Testis (tissue), 2 donors: Measurements from ENCODE around the gene SETD1A.

Experiments
- POLR2A ChIP-seq: fragments of 450-650 bp; IDR thresholded peaks from one replicate; pipeline ENCODE4 v1.6.1; 2017; ENCODE audit warnings: antibody characterized with exemption, mild to moderate bottlenecking, moderate library complexity
- TF ChIP-seq, protein P1 (sequence below), 3 experiments: fragments of 450-650 bp in 2 of 3; fragments of 200-600 bp in 1 of 3; sonication (generic) in 1 of 3; IDR thresholded peaks; one replicate each; pipeline ENCODE4 v1.5.1; 2016 to 2019; ENCODE audit warnings: antibody characterized with exemption in 3 of 3, mild to moderate bottlenecking in 2 of 3, moderate library complexity in 1 of 3

GRCh38 chr16:30961384-30961783 lies 3.8 kb downstream of the SETD1A start:
- TF ChIP-seq, protein P1, sequence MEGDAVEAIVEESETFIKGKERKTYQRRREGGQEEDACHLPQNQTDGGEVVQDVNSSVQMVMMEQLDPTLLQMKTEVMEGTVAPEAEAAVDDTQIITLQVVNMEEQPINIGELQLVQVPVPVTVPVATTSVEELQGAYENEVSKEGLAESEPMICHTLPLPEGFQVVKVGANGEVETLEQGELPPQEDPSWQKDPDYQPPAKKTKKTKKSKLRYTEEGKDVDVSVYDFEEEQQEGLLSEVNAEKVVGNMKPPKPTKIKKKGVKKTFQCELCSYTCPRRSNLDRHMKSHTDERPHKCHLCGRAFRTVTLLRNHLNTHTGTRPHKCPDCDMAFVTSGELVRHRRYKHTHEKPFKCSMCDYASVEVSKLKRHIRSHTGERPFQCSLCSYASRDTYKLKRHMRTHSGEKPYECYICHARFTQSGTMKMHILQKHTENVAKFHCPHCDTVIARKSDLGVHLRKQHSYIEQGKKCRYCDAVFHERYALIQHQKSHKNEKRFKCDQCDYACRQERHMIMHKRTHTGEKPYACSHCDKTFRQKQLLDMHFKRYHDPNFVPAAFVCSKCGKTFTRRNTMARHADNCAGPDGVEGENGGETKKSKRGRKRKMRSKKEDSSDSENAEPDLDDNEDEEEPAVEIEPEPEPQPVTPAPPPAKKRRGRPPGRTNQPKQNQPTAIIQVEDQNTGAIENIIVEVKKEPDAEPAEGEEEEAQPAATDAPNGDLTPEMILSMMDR (IDR thresholded peaks at IDR 0.05) = no peak
- no peak for TF ChIP-seq POLR2A
